Upper lobe of right lung (tissue), 1 donor: ENCODE results near the gene CST3. TPM values are rescaled to one million over a fixed set of nuclear protein-coding genes. Genes with fewer than 3 reads are reported as not detected.
"Not testable (repeated sequence)": the region's sequence is repeated elsewhere in the genome, so short reads cannot be mapped to it uniquely, and the experiment has no call there.

Source experiments
- ATAC-seq: fragments of 200-7000 bp; cut with Tn5 transposase; one replicate; pipeline ENCODE4 v1.9.1; 2020; ENCODE audit warnings: mild to moderate bottlenecking, moderate library complexity
- DNase-seq: peaks from one replicate; pipeline ENCODE4 v3.0.0-alpha.2; 2020
- H3K27ac ChIP-seq: fragments of 200-600 bp; one replicate; pipeline ENCODE4 v1.8.0; 2022
- H3K27me3 ChIP-seq: fragments of 200-600 bp; one replicate; pipeline ENCODE4 v1.8.0; 2022; ENCODE audit warnings: mild to moderate bottlenecking
- H3K36me3 ChIP-seq: fragments of 200-600 bp; one replicate; pipeline ENCODE4 v1.8.0; 2022
- H3K4me1 ChIP-seq: fragments of 200-600 bp; one replicate; pipeline ENCODE4 v1.8.0; 2022
- H3K4me3 ChIP-seq: fragments of 200-600 bp; one replicate; pipeline ENCODE4 v1.8.0; 2022; ENCODE audit warnings: mild to moderate bottlenecking
- H3K9me3 ChIP-seq: fragments of 200-600 bp; one replicate; pipeline ENCODE4 v1.8.0; 2022
- intact Hi-C: fragments of 100-400 bp; cut with DNase I; formaldehyde crosslinking; loops from one replicate; pipeline ENCODE4 v1.11.0; 2022
- total RNA-seq: library from RNA; stranded (reverse); fragmentation: NEBNext Ultra II Directional; extraction: Animal tissue kit (Norgen Biotek cat#: 25700); gene quantifications from one replicate; pipeline ENCODE4 v1.2.1, GENCODE V29; 2021
- TF ChIP-seq, protein P1 (sequence below): fragments of 200-600 bp; IDR thresholded peaks from one replicate; pipeline ENCODE4 v1.8.0; 2022; ENCODE audit warnings: antibody characterized with exemption
- donor health status: DM: no; HTN: yes; CAD: no; lungs with severe emphysema.

Gene CST3
- total RNA-seq, 1 donor from 2014 or later = 666 TPM

DNA sequence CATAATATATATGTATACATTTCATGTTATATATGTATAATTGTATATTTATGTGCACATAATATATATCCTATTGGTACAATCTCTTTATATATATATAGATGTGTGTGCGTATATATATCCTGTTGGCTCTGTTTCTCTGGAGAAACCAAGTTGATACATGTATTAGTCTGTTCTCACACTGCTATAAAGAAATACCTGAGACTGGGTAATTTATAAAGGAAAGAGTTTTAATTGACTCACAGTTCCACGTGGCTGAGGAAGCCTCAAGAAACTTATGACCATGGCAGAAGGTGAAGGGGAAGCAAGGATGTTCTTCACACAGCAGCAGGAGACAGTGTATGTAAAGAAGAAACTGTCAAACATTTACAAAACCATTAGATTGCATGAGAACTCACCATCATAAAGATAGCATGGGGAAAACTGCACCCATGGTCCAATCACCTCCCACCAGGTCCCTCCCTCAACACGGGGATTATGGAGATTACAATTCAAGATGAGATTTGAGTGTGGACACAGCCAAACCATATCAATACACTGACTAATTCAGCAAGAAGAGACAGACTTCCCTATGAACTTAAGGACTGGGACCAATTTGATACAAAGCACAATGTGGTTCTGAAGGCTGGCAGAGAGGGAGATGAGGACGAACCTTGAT is 14.0 kb downstream of the CST3 start:
- H3K4me1 ChIP-seq = peaks cover 17% of the 10 kb centered on the region
- no peaks in the 10 kb centered on the region for H3K36me3 ChIP-seq
- H3K4me3 ChIP-seq = no peak overlapping the region
- DNase-seq = no peak
- peak overlapping the region; percentile 81 for H3K27ac ChIP-seq
- H3K9me3 ChIP-seq = no peaks in the 10 kb centered on the region
- TF ChIP-seq, protein P1, sequence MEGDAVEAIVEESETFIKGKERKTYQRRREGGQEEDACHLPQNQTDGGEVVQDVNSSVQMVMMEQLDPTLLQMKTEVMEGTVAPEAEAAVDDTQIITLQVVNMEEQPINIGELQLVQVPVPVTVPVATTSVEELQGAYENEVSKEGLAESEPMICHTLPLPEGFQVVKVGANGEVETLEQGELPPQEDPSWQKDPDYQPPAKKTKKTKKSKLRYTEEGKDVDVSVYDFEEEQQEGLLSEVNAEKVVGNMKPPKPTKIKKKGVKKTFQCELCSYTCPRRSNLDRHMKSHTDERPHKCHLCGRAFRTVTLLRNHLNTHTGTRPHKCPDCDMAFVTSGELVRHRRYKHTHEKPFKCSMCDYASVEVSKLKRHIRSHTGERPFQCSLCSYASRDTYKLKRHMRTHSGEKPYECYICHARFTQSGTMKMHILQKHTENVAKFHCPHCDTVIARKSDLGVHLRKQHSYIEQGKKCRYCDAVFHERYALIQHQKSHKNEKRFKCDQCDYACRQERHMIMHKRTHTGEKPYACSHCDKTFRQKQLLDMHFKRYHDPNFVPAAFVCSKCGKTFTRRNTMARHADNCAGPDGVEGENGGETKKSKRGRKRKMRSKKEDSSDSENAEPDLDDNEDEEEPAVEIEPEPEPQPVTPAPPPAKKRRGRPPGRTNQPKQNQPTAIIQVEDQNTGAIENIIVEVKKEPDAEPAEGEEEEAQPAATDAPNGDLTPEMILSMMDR = no peak
- intact Hi-C loops = no loop called here
- ATAC-seq = no peak
- H3K27me3 ChIP-seq = no peaks in the 10 kb centered on the region

DNA sequence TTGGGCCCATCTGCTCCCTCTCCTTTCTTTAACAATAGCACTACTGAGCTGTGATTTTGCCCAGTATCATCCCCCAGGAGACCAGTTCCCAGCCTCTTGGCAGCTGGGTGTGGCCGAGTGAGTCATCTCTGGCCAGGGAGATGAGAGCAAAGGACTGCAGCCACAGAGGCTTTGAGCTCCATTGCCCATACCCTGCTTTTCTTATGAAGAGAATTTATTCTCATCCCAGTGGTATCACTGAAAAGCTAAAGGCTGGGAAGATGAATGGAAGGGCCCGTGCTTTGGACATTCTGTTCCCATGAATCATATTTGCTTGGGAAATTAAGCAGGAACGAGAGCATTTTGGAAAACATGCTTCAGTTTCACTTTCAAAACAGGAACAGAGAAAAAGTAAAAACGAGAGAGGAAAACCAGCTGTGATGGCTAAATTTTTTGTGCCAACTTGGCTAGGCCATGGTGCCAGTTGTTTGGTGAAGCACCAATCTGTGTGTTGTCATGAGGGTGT is 14.9 kb downstream of the CST3 start:
- peak overlapping the region; percentile 81 for H3K27ac ChIP-seq
- TF ChIP-seq, protein P1 = no peak
- peaks cover 17% of the 10 kb centered on the region for H3K4me1 ChIP-seq
- intact Hi-C loops = no loop called here
- H3K27me3 ChIP-seq = no peaks in the 10 kb centered on the region
- ATAC-seq = peak; percentile 93
- no peak for DNase-seq
- peak overlapping the region; percentile 30 for H3K4me3 ChIP-seq
- H3K36me3 ChIP-seq = no peaks in the 10 kb centered on the region
- H3K9me3 ChIP-seq = no peaks in the 10 kb centered on the region

DNA sequence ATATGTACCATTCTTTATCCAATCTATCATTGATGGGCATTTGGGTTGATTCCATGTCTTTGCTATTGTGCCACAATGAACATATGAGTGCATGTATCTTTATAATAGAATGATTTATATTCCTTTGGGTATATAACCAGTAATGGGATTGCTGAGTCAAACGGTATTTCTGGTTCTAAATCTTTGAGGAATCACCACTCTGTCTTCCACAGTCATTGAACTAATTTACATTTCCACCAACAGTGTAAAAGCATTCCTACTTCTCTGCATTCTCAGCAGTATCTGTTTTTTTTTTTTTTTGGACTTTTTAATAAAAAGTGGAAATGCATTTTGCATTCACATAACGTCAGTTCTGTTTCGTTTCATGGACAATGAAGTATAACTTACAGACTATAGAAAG is 15.4 kb downstream of the CST3 start:
- intact Hi-C loops, H3K36me3 ChIP-seq, DNase-seq, H3K27me3 ChIP-seq, ATAC-seq, H3K9me3 ChIP-seq: not testable (repeated sequence)
- Histone ChIP-seq H3K4me1 (peaks cover 17% of the 10 kb centered on the region), H3K4me3 (peak overlapping the region; percentile 30), H3K27ac (peak overlapping the region; percentile 81)

DNA sequence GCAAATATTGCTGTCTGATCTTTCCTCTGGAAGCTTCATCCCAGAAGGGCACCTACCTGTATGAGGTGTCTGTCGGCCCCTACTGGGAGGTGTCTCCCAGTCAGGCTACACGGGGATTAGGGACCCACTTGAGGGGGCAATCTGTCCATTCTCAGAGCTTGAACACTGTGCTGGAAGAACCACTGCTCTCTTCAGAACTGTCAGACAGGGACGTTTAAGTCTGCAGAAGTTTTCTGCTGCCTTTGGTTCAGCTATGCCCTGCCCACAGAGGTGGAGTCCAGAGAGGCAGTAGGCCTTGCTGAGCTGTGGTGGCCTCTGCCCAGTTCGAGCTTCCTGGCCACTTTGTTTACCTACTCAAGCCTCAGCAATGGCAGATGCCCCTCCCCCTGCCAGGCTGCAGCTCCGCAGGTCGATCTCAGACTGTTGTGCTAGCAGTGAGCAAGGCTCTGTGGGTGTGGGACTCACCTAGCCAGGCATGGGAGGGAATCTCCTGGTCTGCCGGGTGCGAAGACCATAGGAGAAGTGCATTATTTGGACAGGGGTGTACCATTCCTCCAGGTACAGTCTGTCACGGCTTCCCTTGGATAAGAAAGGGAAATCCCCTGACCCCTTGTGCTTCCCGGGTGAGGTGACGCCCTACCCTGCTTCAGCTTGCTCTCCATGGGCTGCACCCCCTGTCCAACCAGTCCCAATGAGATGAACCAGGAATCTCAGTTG is 16.9 kb downstream of the CST3 start:
- H3K36me3 ChIP-seq, intact Hi-C loops, DNase-seq, H3K4me3 ChIP-seq, ATAC-seq, H3K27ac ChIP-seq, H3K27me3 ChIP-seq, H3K9me3 ChIP-seq: not testable (repeated sequence)
- peaks cover 11% of the 10 kb centered on the region for H3K4me1 ChIP-seq

DNA sequence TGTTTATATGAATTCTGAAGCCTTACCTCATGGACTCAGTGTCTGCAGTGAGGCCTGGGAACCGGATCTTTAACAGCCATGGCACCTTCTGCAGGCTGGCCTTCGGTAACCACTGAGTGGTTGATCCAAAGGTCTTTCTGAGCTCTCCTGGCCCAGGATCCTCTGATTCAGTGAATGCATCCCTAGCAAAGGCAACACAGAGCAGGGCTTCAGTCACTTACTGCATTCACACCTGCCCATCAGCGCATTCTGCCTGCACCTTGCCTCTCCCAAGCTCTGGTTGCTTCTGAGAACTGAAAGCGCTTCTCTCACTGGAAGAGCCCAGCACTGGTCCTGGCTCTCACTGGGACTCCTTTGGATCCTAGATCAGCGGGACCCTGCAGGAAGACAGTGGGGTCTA is 23.6 kb downstream of the CST3 start:
- intact Hi-C loops = no loop called here

DNA sequence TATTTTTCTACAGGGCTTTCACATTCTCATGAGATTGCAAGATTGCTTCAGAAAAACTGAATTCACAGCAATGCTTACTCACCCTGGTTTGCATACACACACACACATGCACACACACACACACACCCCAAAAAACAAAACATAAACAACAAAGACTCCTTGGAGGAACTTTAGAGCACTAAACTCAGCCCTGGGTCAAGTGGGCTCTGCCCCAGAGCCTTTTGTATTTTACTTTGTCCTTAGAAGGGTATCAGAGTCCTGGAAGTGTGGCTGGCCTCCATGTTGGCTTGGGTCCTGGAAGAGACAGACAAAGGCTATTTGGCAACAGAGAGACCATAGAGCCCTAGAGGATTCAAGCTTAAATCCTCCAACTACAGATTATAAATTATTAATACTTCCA is 24.1 kb downstream of the CST3 start:
- no peak for DNase-seq
- Histone ChIP-seq H3K9me3 (no peaks in the 10 kb centered on the region), H3K36me3 (no peaks in the 10 kb centered on the region), H3K4me1 (no peaks in the 10 kb centered on the region), H3K4me3 (no peak overlapping the region), H3K27me3 (no peaks in the 10 kb centered on the region), H3K27ac (no peak overlapping the region)
- intact Hi-C loops = no loop called here
- ATAC-seq = no peak
- TF ChIP-seq, protein P1 = no peak

More for the DNA sequence above, 23.6 kb downstream of the CST3 start:
- TF ChIP-seq, protein P1 = no peak
- Histone ChIP-seq H3K9me3 (no peaks in the 10 kb centered on the region), H3K27ac (no peak overlapping the region), H3K4me1 (no peaks in the 10 kb centered on the region), H3K27me3 (no peaks in the 10 kb centered on the region), H3K4me3 (no peak overlapping the region), H3K36me3 (no peaks in the 10 kb centered on the region)
- ATAC-seq (no peak), DNase-seq (no peak)
